Stimulated activated CD4-positive, alpha-beta T cell treated with anti-CD3 and anti-CD28 coated beads, Interleukin-1b, Interleukin-23, amount 100 ng/mL, for 4 hours (primary cell): ENCODE data around the gene ADIPOR2.
"Not testable (repeated sequence)": the region's sequence is repeated elsewhere in the genome, so short reads cannot be mapped to it uniquely, and the experiment has no call there.

Experiments used
- DNase-seq, 2 donors: peaks; one replicate each; pipeline ENCODE4 v3.0.0-alpha.2; 2020; ENCODE audit warnings: low read depth in 2 of 2

Gene ADIPOR2

DNA sequence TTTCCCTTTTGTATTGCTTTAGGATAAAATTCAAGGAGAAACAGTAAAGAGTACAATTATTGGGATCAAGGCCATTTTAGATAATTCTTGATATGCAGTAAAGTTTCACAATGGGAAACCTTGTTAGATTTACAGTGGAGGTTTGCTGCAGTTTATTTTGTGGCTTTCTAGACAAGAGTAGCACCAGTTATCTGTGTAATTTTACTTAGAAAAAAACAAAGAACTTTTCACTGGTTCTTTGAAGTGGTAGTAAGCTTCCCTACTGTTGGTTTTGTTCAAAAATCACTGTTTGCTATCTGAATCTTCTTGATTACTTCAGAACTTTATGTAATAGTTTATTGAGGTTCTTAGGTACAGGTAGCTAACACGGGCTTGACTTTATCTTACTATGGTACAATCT is 42.0 kb downstream of the ADIPOR2 start:
- no peak for DNase-seq

DNA sequence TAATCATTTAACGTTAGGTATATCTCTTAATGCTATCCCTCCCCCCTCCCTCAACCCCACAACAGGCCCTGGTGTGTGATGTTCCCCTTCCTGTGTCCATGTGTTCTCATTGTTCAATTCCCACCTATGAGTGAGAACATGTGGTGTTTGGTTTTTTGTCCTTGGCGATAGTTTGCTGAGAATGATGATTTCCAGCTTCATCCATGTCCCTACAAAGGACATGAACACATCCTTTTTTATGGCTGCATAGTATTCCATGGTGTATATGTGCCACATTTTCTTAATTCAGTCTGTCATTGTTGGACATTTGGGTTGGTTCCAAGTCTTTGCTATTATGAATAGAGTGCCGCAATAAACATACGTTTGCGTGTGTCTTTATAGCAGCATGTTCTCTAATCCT is 42.8 kb downstream of the ADIPOR2 start:
- not testable (repeated sequence) for DNase-seq

DNA sequence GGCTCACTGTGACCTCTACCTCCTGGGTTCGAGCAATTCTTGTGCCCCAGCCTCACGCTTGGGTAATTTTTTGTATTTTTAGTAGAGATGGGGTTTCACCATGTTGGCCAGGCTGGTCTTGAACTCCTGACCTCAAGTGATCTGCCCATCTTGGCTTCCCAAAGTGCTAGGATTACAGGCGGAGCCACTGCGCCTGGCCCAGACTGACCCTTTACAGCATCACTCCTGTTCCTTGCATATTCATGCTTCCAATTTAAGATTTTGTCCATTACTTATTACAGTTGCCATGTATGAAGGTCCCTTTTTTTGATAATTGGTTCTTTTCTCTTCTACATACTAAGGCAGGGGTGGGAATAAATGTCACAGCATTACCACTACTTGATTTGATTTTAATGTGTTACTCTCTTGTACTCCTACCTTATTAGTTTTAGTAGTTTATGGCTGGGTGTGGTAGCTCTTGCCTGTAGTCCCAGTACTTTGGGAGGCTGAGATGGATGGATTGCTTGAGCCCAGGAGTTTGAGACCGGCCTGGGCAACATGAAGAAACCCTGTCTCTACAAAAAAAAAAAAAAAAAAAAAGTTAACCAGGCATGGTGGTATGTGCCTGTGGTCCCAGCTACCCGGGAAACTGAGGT is 46.9 kb downstream of the ADIPOR2 start:
- DNase-seq, result no peak

DNA sequence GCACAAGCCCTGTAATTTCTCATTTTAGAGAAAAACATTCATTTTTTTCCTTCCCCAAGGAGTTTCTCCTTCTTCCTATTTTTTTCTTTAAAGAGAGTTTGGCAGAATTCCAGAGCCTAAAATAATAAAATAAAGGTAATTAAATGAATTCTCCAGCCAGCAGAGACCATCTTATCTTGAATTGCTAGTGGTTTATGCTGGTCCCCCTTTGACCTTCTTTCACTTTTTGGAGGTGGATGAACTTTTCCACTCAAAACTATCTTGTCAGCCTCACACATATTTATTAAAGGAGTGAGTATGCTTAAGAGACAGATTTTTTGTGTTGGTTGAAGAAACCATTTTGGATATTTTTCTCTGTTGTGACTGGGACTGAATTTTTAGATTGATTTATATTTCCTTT is 47.6 kb downstream of the ADIPOR2 start:
- DNase-seq, result no peak

DNA sequence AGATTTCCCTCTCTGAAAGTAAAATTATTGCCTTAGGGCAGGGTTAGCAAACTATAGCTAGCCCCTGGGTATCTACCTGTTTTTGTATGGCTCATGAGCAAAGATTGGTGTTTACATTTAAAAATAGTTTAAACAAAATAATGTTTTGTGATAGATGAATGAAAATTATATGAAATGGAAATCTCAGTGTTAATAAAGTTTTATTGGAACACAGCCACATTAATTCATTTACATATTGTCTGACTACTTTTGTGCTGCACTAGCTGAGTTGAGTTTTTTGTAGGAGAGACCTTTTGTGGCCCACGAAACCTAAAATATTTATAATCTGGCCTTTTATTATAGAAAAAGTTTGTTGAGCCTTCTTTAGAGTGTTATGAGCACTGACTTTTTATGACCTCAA is 48.5 kb downstream of the ADIPOR2 start:
- no peak for DNase-seq

DNA sequence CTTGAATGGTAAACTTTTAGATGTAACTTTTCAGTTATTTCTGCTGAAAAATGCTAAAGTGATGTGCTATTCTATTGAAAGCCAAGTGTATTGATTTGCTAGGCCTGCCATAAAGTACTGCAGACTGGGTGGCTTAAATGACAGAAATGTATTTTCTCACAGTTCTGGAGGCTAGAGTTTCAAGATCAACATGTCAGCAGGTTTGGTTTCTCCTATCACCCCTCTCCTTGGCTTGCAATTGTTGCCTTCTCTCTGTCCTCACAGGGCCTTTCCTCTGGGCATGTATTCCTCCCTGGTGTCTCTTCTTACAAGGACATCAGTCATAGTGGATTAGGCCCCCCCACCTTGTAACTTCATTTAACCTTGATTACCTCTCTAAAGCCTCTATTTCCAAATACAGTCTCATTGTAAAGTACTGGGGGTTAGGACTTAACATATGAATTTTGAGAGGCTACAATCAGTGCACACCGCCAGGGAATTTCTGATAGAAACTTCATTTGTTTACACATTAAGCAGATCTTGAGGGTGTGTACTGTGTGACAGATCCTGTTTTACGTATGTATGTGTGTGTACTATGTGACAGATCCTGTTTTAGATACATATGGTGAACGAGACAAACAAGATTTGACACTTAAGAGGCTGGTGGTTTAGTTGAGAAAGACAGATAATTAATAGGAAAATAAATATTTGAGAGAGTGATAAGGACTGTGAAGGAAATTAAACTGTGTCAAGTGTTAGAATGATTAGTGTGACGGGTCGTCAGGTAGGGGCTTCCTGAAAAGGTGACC is 49.5 kb downstream of the ADIPOR2 start:
- no peak for DNase-seq

DNA sequence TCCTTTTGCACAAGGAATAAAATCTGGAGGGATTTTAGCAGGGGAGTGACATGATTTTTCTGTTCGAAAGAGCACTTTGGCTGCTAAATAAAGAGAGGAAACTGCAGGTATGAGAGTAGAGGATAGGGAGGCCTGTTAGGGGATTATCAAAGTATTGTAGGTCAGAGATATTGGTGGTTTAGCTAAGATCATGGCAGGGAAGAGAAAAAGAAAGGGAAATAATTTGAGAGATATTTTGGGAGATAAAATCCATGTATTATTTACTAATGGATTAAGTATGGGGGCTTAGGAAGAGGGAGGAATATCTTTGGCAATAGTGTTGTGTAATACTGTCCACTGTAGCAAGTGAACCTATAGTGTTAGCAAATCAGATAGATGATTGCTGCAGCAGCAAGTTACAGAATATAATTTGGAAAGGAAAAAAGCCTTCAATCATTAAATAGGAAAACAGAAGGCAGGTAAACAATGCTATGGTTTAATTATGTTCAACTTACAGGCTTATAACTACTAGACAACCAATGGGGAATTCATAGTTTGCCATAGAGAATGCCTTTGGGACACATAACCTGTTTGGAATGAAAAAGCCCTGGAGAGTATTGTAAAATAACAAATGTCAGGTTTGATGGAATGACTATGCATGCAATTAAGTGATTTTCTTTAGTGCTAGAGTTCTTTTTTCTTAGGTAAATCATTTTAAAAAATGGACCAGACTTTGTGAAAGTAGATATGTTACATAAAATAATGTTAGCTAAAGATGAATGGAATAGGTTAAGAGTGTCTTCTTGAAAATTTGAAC is 50.5 kb downstream of the ADIPOR2 start:
- DNase-seq, result no peak

DNA sequence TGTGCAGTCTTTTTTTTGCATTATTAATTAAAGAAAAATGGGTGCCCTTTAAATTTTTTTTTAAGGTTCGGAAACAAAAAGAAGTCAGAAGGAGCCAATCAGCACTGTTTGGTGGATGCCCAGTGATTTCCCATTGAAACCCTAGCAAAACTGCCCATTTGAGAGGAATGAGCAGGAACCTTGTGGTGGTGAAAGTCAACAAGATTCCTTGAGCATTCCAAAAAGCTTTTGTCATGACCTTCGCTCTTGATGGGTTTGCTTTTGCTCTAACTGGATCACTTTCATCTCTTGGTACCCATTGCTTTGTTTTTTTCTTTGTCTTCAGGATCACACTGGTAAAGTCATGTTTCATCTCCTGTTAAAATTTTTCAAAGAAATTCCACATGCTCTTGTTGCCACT is 54.1 kb downstream of the ADIPOR2 start:
- no peak for DNase-seq

DNA sequence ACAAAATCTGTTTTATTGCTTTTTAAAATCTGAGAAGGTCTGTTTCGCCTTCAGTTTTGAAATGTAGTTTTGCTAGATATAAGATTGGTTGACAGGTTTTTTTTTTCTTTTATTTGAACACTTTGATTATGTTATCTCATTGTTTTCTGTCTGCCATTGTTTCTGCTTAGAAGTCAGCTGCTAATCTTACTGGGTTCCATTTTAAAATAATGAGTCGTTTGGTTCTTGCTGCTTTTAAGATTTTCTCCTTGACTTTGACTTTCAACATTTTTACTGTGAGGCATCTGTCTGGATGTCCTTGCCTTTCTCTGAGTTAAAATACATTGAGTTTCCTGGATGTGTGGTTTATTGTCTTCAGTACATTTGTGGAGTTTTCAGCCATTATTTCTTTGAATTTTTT is 56.7 kb downstream of the ADIPOR2 start:
- DNase-seq, result no peak

DNA sequence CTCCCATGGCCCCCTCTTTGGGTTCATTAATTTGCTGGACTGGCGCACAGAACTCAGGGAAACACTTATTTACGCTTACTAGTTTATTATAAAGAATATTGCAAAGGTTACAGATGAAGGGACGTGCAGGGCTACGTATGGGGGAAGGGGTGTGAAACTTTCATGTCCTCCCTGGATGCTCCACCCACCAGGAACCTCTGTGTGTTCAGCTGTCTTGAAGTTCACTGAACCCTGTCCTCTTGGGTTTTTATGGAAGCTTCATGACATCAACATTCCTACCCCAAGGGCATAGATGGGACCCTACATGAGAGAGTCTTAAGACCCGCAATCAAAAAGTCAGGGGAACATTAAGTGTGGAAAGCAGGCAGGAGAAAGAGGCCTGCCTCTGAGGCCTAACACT is 58.1 kb downstream of the ADIPOR2 start:
- no peak for DNase-seq

DNA sequence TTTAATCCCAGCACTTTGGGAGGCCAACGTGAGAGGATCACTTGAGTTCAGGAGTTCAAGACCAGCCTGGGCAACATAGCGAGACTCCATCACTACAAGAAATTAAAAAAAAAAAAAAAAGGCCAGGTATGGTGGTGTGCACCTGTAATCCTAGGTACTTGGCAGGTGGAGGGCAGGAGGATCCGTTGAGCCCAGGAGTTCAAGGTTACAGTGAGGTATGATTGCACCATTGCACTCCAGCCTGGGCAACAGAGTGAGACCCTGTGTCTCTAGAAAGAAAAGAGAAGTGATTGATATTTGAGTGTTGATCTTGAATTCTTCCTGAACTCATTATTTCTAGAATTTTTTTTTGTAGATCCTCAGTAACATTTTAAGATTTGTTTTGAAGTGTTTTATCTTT is 59.4 kb downstream of the ADIPOR2 start:
- no peak for DNase-seq

DNA sequence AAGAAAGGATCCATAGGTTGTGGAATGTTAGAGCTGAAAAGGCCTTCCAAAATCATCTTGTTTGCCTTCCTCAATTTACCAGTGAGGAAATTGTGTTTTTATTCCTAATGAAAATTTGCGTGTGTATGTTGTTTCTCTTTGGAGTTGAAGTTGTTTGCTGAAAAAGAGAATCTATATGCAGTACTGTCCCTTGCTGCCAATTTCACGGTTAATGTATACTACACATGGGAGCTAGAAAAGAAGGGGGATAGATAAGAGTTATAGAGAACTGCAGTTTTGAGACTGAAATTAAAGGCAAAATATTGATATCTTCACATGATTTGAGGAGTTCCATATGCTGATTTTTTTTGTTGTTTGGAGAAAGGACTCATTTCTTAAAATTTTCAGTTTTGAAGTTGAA is 67.5 kb downstream of the ADIPOR2 start:
- no peak for DNase-seq

DNA sequence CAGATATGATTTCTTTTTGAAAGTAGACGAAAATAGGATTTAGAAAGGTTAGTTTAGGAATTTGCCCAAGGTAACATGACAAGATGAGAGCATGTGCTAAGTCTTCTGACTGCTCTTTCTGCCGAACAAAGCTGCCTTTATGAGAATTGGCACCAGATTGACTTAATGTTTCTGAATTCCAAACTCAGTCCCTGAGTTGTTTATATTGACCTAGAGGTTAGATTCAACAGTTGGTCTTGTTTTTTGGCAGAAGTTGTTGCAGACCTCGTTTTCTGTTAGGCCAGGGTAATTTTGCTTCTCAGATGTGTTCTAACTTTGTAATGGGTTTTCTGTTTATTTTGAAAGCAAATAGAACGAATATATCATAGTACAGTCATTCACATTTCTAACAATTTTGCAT is 68.0 kb downstream of the ADIPOR2 start:
- no peak for DNase-seq

DNA sequence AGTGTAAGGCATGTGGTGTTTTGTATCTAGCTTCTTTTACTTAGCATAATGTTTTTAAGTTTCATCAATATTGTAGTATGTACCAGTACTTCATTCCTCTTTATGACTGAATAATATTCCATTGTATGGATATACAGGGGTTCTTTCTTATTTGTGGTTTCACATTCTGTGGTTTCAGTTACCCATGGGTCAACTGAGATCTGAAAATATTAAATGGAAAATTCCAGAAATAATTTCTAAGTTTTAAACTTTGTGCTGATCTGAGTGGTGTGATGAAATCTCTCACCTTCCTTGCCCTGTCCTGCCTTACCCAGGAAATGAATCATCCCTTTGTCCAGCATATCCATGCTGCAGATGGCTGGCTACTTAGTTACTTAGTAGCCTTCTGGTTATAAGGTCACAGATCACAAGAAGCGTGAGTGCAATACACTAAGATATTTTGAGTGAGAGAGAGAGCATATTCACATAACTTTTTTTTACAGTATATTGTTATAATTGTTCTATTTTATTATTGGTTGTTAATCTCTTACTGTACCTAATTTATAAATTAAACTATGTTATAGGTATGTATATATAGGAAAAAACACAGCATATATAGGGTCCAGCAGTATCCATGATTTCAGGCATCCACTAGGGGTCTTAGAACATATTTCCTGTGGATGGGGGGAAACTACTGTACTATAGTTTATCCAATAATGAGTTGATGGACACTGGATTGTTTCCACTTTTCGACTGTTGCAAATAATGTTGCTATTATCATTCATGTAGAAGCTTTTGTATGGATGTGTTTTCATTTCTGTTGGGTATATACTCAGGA is 69.9 kb downstream of the ADIPOR2 start:
- DNase-seq, result no peak

DNA sequence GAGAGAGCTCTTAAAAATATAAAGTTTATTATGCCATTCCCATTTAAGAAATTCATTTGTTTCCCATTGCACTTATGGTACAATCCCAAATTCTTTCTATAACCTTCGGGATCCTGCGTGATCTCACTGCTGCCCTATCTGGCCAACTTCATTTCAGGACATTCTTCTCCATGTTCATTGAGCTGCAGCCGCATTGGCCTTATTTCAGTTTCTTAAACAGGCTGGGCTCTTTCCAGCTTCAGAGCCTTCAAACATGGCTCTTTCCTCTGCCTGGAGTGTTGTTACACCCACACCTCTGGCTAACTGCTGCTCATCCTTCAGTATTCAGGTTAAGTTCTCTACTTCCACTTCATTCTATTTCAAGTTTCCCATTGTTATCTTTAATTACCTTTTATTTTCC is 71.0 kb downstream of the ADIPOR2 start:
- no peak for DNase-seq

DNA sequence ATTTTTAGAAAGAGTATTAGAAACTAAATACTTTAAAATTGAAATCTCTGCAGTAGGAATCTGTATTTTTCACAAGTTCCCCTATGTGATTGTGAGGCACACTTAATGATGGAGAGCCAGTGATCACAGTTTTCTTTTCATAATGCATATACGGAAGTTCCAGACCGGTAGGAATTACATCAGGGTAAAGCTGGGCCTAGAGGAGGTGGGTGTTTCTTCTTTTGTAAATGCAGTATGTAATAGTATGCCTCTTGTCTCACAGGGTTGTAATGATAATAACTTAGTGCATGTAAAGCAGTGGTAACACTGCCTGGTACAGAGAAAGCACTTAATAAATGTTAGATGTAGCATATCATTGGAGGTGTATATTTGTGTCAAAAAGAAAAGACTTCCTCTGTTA is 72.3 kb downstream of the ADIPOR2 start:
- DNase-seq, result no peak

DNA sequence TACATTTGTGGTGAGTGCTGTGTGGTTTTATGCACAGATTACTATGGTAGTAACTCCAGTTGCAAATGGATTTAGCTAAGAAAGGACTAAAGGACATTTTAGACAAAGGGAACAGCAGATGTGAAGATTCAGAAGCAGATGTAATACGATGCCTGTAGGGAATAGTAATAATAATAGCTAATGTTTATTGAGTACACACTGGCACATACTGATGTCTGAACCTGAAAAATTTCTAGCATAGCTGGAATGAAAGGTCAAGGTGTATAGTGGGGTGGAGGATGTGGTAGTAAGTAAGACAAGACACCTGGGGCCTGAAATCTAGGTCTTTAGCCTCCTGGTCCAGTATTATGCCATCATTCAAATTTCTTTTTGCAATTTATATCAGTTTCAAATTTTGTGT is 75.2 kb downstream of the ADIPOR2 start:
- DNase-seq, result no peak

DNA sequence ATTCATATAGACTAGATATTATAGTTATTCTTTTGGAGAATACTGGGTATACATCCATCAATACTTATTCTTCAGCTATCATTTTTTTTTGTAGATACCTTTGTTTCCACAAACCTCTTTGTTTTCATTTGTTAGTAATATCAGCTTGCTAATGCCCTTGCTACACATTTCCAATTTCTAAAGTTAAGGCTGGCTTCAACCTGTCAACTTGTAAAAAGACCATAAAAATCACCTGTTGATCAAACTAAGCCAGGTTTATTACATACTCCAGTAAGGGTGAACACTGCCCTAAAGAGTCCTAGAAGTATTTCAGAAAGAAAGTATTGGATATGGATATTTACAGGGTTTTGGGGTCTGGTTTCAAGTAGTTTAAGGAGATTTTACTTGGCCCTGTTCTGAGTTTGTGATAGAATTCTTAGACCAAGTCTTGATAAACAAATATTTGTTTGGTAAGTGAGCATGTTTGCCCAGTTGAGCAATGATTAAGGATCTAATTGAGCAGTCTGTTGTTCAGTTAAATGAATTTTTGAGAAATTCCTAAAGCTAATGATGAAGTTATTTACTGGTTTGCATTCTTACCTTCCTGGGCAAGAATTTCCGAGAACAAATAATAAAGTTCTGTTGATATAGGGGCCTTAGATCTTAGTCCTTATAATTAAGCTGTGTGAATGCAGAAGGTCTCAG is 76.7 kb downstream of the ADIPOR2 start:
- no peak for DNase-seq

DNA sequence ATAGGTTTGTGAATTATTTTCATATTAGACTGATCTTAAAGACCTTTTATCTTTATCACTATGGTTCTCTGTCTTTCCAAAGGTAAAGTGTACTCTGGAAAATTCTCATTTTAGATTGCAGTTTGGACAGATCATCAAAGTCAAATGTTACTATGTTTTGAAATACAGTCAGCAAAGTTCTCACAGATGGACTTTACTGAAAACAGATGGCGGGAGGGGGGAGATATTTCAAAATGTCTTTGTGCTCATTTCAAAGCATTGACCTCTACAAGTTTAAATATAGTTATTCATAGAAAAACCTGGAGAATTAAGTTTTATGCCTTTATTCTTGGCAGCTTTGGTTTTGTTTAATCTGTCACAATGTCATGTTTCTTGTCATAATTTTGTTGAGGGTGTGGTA is 77.7 kb downstream of the ADIPOR2 start:
- no peak for DNase-seq

DNA sequence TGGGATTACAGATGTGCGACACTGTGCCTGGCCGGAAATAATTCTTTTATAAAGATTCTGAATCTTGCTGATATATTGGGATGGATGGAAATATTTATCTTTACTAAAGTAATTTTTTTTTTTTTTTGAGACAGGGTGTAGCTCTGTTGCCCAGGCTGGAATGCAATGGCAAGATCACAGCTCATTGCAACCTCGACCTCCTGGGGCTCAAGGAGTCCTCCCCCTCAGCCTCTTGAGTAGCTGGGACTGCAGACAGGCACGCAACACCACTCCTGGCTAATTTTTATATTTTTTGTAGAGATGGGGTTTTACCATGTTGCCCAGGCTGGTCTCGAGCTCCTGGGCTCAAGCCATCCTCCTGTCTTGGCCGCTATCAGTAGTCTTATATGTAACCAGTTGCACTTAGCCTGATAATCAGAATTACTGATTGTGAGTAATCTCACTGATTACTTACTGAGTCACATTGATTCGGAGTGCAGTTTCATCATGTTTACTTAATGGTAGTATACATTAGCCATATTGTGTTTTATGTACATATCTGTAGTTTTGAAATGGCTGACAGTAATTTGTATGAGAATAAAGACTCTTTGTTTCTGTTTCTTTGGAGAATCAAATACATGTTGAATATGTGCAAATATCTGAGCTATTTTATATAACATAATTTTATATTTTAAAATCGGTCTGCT is 79.1 kb downstream of the ADIPOR2 start:
- no peak for DNase-seq
